ENCODE results near the gene IFIT3.
"Not testable (repeated sequence)": the region's sequence is repeated elsewhere in the genome, so short reads cannot be mapped to it uniquely, and the experiment has no call there.

IFIT3 gene

GRCh38 chr10:89304026-89304425 is 23.8 kb upstream of the IFIT3 start:
- DNase-seq = no peak

DNA sequence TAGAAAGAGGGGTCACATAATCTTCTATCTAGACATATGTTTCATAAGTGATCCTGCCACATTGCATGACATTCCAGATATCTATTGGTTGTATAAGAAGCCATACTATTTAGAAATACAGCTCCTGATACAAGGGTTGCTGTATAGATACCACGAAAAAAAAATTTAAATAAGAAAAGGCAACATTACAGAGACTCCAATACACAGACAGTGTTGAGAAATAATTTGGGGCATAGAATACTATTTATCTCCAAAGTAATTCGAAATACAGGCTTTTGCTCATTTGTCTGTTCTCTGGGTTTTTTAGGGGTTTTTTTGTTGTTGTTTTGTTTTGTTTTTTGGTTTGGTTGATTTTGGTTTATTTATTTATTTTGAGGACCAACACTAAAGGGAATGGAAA is 23.4 kb upstream of the IFIT3 start:
- no peak for DNase-seq

GRCh38 chr10:89304925-89305324 is 22.9 kb upstream of the IFIT3 start:
- no peak for DNase-seq

DNA sequence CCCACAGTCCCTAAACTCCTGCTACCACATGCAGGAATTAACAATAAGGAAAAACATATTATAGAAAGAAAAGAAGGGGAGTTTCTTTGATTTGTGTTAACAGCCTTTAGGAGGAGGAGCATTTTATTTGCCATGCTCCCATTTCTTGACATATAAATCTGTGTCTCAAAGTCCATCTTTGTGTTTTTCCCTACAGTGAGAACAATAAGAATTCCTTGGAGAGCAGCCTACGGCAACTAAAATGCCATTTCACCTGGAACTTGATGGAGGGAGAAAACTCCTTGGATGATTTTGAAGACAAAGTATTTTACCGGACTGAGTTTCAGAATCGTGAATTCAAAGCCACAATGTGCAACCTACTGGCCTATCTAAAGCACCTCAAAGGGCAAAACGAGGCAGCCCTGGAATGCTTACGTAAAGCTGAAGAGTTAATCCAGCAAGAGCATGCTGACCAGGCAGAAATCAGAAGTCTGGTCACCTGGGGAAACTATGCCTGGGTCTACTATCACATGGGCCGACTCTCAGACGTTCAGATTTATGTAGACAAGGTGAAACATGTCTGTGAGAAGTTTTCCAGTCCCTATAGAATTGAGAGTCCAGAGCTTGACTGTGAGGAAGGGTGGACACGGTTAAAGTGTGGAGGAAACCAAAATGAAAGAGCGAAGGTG is 21.9 kb upstream of the IFIT3 start:
- DNase-seq = no peak

- no peak for DNase-seq
These were observed 21.1 kb upstream of the IFIT3 start for GRCh38 chr10:89306434-89307268.

GRCh38 chr10:89307269-89307577 is 20.6 kb upstream of the IFIT3 start:
- DNase-seq = no peak

DNA sequence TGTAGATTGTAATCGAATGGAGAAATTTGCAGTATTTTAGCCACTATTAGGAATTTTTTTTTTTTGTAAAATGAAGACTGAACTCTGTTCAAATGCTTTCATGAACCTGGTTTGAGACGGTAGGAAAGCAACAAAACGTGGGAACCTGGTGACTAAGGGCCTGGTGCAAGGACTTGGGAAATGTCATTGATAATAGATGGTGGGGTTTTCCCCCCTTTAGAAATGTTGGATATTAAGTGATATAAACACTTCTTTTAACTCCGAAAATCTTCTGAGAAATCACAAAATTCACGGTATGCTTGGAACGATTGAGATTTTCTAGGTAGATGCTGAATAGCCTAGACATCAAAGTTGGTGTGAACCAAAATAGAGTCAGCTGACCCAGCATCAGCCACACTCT is 19.5 kb upstream of the IFIT3 start:
- no peak for DNase-seq

GRCh38 chr10:89308736-89309135 is 19.1 kb upstream of the IFIT3 start:
- no peak for DNase-seq

DNA sequence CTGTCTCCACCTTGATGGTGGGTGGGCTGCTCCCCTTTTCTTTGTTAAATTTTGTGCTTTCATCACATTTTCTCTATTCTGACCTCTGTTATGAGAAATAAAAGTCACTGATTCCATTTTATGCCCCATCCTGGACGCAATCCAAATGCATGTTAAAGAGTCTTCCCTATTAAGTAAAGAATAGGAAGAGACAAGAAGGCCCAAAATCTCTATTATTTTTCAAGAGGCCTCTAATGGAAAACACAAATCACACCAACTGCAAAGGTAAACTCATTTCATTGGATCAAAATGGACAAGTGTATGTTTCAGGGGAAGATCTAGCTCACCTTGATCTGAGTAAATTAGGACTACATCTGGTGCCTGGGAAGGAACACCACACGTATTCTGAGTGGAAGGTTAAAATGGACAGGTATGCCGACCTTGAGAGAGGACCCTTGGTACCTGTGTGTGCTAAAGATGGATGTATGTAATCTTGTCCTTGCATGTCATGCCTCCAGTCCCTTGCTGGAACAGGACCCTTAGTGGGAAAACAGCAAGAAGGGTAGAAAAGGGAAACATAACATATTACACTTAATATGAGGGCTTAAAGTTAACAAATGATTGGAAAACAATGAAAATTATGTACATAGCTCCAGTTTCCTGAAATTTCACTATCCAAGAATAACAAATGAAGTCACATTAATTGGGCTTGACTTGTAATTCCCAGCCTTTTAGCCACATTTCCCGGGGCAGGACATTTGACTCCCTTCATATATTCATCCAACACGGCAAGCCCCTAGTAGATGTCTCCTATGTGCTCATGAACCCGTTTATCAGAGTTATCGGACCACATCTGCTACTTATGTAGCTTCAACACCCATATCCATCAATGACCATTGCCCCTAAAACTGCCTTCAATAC is 18.4 kb upstream of the IFIT3 start:
- DNase-seq = no peak

DNA sequence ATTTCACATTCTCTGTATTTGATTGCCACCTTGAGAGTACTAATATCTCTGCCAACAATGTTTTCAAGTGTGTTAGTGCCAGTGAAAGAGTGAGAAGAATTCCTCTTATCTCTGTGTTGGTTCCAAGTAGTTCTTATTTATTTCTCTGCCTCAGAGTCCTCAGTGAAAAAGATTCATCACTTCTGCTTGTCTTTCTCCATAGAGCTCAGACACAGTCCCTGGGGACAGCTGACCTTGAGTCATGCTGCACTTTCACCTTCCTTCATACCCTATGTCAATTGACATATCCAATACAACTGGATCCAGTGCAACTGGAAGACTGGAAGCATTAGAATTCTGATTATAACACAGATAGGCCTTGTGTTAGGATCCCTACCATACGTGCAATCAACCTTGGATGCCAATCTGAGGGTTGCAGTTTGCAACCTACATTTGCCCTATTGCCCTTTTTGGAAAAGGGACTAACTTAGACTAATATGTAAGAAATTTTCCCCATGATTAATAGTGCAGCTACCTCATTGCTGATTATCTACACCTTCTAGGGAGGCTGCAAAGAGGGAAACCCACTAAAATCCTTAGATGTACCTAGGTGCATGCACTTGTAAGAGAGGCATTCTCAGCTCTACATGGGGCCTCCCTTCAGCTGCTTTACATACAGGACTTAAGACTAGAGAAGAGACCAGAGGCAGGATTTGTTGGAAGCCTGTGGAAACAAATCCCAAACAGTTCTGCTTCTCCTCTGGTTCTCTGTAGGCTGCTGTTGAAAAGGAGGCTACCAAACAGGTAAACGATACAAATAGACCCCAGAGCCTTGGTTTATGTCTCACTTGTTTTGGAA is 17.5 kb upstream of the IFIT3 start:
- DNase-seq = no peak

DNA sequence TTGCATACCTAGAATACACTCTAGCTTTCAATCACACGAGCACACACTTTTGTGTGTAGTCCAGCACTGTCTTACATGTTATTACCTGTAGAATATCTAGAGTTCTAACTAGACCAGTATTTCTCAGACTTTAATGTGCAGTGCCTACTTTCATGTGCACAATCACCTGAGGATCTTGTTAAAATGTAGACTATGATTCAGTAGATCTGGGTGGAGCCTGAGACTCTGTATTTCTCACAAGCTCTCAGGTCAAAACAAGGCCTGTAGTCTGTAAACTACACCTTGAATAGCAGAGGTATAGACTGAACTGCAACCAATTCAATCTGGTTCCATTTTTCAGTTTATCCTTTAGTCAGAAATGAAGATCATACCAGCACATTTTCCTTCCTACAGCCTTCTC is 14.8 kb upstream of the IFIT3 start:
- DNase-seq = no peak

DNA sequence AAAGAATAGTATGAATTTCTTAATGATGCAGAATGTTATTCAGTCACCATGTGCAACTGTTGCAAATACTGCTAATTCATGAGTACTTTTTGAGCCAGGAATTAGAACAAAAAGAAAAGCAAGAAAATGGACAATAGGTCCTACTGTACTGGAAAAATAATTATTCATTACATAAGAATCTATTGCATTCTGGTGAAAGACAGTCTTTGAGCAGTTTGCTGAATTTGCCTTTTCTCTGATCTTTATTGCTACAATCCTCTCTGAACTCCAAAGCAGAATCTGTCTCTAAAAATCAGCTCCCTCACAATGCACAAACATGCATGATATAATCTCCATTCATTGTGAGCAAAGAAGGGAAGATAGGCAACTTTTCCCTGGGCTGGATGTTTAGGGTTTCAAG is 13.1 kb upstream of the IFIT3 start:
- no peak for DNase-seq

DNA sequence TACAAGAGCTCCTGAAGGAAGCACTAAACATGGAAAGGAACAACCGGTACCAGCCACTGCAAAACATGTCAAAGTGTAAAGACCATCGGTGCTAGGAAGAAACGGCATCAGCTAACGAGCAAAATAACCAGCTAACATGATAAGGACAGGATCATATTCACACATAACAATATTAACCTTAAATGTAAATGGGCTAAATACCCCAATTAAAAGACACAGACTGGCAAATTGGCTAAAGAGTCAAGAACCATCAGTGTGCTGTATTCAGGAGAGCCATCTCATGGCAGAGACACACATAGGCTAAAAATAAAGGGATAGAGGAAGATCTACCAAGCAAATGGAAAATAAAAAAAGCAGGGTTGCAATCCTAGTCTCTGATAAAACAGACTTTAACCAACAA is 9.8 kb upstream of the IFIT3 start:
- DNase-seq = not testable (repeated sequence)

DNA sequence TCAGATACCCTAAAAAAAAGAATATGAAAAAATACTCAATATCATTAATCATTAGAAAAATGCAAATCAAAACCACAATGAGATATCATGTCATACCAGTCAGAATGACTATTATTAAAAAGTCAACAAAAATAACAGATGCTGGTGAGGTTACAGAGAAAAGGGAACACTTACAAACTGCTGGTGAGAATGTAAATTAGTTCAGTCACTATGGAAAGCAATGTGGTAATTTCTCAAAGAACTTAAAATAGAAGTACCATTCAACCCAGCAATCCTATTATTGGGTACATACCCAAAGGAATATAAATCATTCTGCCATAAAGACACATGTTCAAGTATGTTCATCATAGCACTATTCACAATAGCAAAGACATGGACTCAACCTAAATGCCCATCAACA is 2.7 kb upstream of the IFIT3 start:
- not testable (repeated sequence) for DNase-seq

DNA sequence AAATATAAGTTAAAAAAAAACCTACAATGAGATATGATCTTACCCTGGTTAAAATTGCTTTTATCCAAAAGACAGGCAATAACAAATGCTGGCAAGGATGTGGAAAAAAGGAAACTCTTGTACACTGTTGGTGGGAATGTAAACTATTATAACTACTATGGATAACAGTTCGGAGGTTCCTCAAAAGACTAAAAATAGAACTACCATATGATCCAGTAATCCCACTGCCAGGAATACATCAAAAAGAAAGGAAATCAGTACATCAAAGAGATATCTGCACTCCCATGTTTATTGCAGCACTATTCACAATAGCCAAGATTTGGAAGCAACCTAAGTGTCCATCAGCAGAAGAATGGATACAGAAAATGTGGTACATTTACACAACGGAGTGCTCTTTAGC is 1.9 kb upstream of the IFIT3 start:
- not testable (repeated sequence) for DNase-seq

DNA sequence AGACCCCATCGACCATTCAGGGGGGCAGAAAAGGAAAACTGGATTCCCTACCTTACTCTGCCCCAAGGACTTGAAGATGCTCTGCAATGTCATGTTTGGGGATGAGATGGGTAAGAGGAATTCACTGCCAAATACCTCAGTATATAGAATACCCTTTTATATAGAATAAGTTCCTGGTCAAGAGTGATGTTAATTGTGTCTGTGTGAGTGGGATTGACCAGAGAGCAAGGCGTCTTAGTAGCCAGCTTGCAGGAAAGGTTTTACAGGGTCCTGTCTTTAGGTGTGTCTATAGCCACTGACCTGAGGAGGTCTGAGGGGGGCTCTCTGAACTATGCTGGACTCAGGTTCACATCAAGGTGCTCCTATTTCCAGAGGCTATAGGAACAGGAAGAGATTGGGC is 1.4 kb downstream of the IFIT3 start:
- DNase-seq = no peak

GRCh38 chr10:89330014-89330413 is 2.2 kb downstream of the IFIT3 start:
- not testable (repeated sequence) for DNase-seq

GRCh38 chr10:89330537-89331212 is 2.9 kb downstream of the IFIT3 start:
- no peak for DNase-seq

- not testable (repeated sequence) for DNase-seq
These were observed 3.8 kb downstream of the IFIT3 start for GRCh38 chr10:89331487-89332122.

GRCh38 chr10:89332123-89332633 is 4.4 kb downstream of the IFIT3 start:
- no peak for DNase-seq

GRCh38 chr10:89335226-89335625 is 7.4 kb downstream of the IFIT3 start:
- DNase-seq = no peak
